ENCODE measurements around the gene NR2C1. TPM values are rescaled to one million over a fixed set of nuclear protein-coding genes. Genes with fewer than 3 reads are reported as not detected.

Gene NR2C1
- total and polyA plus RNA-seq, 10 of the 15 experiments (the other 5 are each of a cell fraction or from before 2014, with no cell fraction given): 8.8 to 38.1 (median 31.3) TPM

GRCh38 chr12:94972795-94973194 lies 100.6 kb downstream of the NR2C1 start (continued):
- TF ChIP-seq IRF3 (IDR thresholded peaks at IDR 0.05) (no peak), ZNF622 (IDR thresholded peaks at IDR 0.05) (no peak), HCFC1 (IDR thresholded peaks at IDR 0.05; ENCODE audit: low read length) (no peak)

GRCh38 chr12:94971923-94972322 lies 101.5 kb downstream of the NR2C1 start:
- Histone ChIP-seq H3K36me3 (ENCODE audit: control insufficient read depth in 2 of 2, insufficient read depth in 2 of 2, low read length in 1 of 2) (peaks cover 3 to 5% of the 10 kb centered on the region in 2 experiments), H3K9ac (ENCODE audit: control insufficient read depth, insufficient read depth, low read length) (no peak overlapping the region), H3K9me3 (replicated peaks; ENCODE audit: control insufficient read depth, insufficient read depth, low read length) (no peaks in the 10 kb centered on the region), H3K4me3 (no peak overlapping the region), H2AFZ (ENCODE audit: control insufficient read depth, low read depth, low read length) (no peak overlapping the region), H4K20me1 (ENCODE audit: control insufficient read depth, insufficient read depth) (no peaks in the 10 kb centered on the region), H3K4me1 (ENCODE audit: control insufficient read depth, insufficient read depth, low read length) (peaks cover 4% of the 10 kb centered on the region; the same call in 1 of the 2 replicates), H3K79me2 (ENCODE audit: control insufficient read depth, insufficient read depth, low read length) (no peaks in the 10 kb centered on the region), H3K27me3 (replicated peaks in 1 of 2; ENCODE audit: control insufficient read depth in 2 of 2, insufficient read depth in 2 of 2, low read length in 1 of 2) (no peaks in the 10 kb centered on the region), H3K4me2 (ENCODE audit: control insufficient read depth, insufficient read depth) (no peak overlapping the region), H3K27ac (ENCODE audit: control insufficient read depth, insufficient read depth) (no peak overlapping the region)
- ChIA-PET SMC1A (ENCODE audit: uncharacterized antibody, unreplicated experiment) (no interaction called here), RAD21 (ENCODE audit: unreplicated experiment) (no interaction called here), CTCF (no interaction called here), POLR2A (no interaction called here)
- 100% methylated on average over 2 of the region's 2 CpGs for WGBS (ENCODE audit: insufficient coverage, insufficient replicate concordance, low lambda C conversion rate, missing lambda C conversion rate)
- ATAC-seq (no peak), DNase-seq (ENCODE audit: low read depth, low spot score) (no peak), FAIRE-seq (no peak)
- no TSS peak for BruUV-seq (replicated peaks)
- in situ Hi-C loops (cut with MboI) (no loop called here), intact Hi-C loops (cut with micrococcal nuclease; ENCODE audit: unreplicated experiment) (no loop called here)
- TF ChIP-seq MEF2B (IDR thresholded peaks at IDR 0.05; ENCODE audit: partially characterized antibody, poor library complexity, severe bottlenecking): no peak
- TF ChIP-seq PAX5 (IDR thresholded peaks at IDR 0.05; ENCODE audit: borderline replicate concordance, low read depth, low read length): no peak
- no peak for TF ChIP-seq RAD51 (IDR thresholded peaks at IDR 0.05)
- TF ChIP-seq EED (IDR thresholded peaks at IDR 0.05; ENCODE audit: low read depth): no peak
- TF ChIP-seq FOXK2 (IDR thresholded peaks at IDR 0.05): no peak
- TF ChIP-seq CTCF (IDR thresholded peaks at IDR 0.05 in 2 of 3, conservative IDR thresholded peaks at IDR 0.05 in 1 of 3; ENCODE audit: control insufficient read depth in 2 of 3, extremely low read depth in 1 of 3, insufficient read depth in 1 of 3, low read depth in 3 of 3, low read length in 3 of 3): no peak
- no peak for TF ChIP-seq ATF7 (IDR thresholded peaks at IDR 0.05; ENCODE audit: low read depth)
- TF ChIP-seq ZBTB33 (IDR thresholded peaks at IDR 0.05): no peak
- TF ChIP-seq ATF3 (IDR thresholded peaks at IDR 0.05; ENCODE audit: borderline replicate concordance, extremely low read depth, low read depth, low read length): no peak
- no peak for TF ChIP-seq SIX5 (IDR thresholded peaks at IDR 0.05; ENCODE audit: low read depth, low read length, severe bottlenecking)
- TF ChIP-seq ESRRA (IDR thresholded peaks at IDR 0.05; ENCODE audit: low read length): no peak
- no peak for TF ChIP-seq YY1 (IDR thresholded peaks at IDR 0.05; ENCODE audit: low read depth, low read length)

Data from GM12878 (cell line).